Spleen (tissue), 11 donors: ENCODE data around the gene GNPTAB. TPM values are rescaled to one million over a fixed set of nuclear protein-coding genes. Genes with fewer than 3 reads are reported as not detected.

Experiments used
- DNase-seq: peaks from one replicate; pipeline ENCODE4 v3.0.0-alpha.2; 2020
- H3K27ac ChIP-seq, 8 donors: fragments of 200-600 bp; sonication (generic) in 7 of 8; 1 replicate in 4 of 8; 2 replicates in 4 of 8; pipeline versions ENCODE4 v1.5.0 to v1.8.0; 2016 to 2021; ENCODE audit warnings: inconsistent platforms in 4 of 8, mild to moderate bottlenecking in 4 of 8, moderate library complexity in 1 of 8
- H3K27me3 ChIP-seq, 7 donors: fragments of 200-600 bp; sonication (generic) in 6 of 7; replicated peaks in 1 of 7; 1 replicate in 4 of 7; 2 replicates in 3 of 7; pipeline versions ENCODE4 v1.5.0 to v1.8.0; 2016 to 2021; ENCODE audit warnings: inconsistent platforms in 3 of 7, mild to moderate bottlenecking in 1 of 7
- H3K36me3 ChIP-seq, 6 donors: fragments of 200-600 bp; sonication (generic) in 5 of 6; 1 replicate in 4 of 6; 2 replicates in 2 of 6; pipeline versions ENCODE4 v1.5.0 to v1.8.0; 2016 to 2021; ENCODE audit warnings: inconsistent platforms in 2 of 6
- H3K4me1 ChIP-seq, 6 donors: fragments of 200-600 bp; sonication (generic) in 5 of 6; 1 replicate in 3 of 6; 2 replicates in 3 of 6; pipeline versions ENCODE4 v1.5.0 to v1.8.0; 2016 to 2021; ENCODE audit warnings: inconsistent platforms in 3 of 6
- H3K4me3 ChIP-seq, 8 donors: fragments of 200-600 bp; sonication (generic) in 7 of 8; 1 replicate in 4 of 8; 2 replicates in 4 of 8; pipeline versions ENCODE4 v1.5.0 to v1.8.0; 2016 to 2021; ENCODE audit warnings: inconsistent platforms in 4 of 8, mild to moderate bottlenecking in 4 of 8, moderate library complexity in 2 of 8
- H3K9me3 ChIP-seq, 8 donors: fragments of 200-600 bp; sonication (generic) in 7 of 8; 1 replicate in 4 of 8; 2 replicates in 4 of 8; pipeline versions ENCODE4 v1.5.0 to v1.8.0; 2016 to 2021; ENCODE audit warnings: inconsistent platforms in 4 of 8
- CTCF ChIP-seq, 11 experiments: fragments of 200-600 bp in 7 of 11; fragments of 450-650 bp in 4 of 11; sonication (generic) in 4 of 11; IDR thresholded peaks in 8 of 11; conservative IDR thresholded peaks in 3 of 11; 1 replicate in 7 of 11; 2 replicates in 4 of 11; pipeline versions ENCODE4 v1.4.0 to v1.8.0; 2016 to 2021; ENCODE audit warnings: antibody characterized with exemption in 11 of 11, inconsistent platforms in 4 of 11, mild to moderate bottlenecking in 1 of 11
- POLR2A ChIP-seq, 3 donors: fragments of 450-650 bp; IDR thresholded peaks; one replicate each; pipeline ENCODE4 v1.5.1; 2017; ENCODE audit warnings: antibody characterized with exemption in 3 of 3, mild to moderate bottlenecking in 1 of 3
- POLR2AphosphoS5 ChIP-seq, 3 donors: sonication (generic); formaldehyde crosslinking; IDR thresholded peaks; one replicate each; pipeline ENCODE4 v1.5.1; 2017; ENCODE audit warnings: antibody characterized with exemption in 3 of 3
- WGBS, 5 donors: extraction: QIAGEN DNeasy Blood & Tissue Kit in 3 of 5; methylation state at CpG; one replicate each; pipeline versions ENCODE4 v1.1.5 to v1.1.7; 2013 to 2018; 5-methylcytosine and 5-hydroxymethylcytosine counted together
- intact Hi-C: fragments of 100-400 bp; cut with DNase I; formaldehyde crosslinking; loops from one replicate; pipeline ENCODE4 v1.15.0; 2023; ENCODE audit warnings: low total_unique reads
- polyA plus RNA-seq, 3 donors: library from polyadenylated mRNA; stranded (reverse); fragments of 200-250 nt; gene quantifications; one replicate each; pipeline ENCODE4 v1.2.1, GENCODE V29; 2013
- total RNA-seq, 7 donors: library from RNA; depleted of rRNA in 3 of 7; stranded (reverse); fragments of >200 nt in 3 of 7; fragmentation: NEBNext Ultra II Directional in 4 of 7; extraction: Animal tissue kit (Norgen Biotek cat#: 25700) in 4 of 7; gene quantifications; one replicate each; pipeline versions ENCODE4 v1.1.0 to v1.2.1, GENCODE V29; 2016 to 2021
- donor health status: healthy with polysubstance abuse.
- donor health status: DM: no; HTN: no; CAD: no; lungs with moderate emphysema.
- donor health status: DM: no; HTN: no; CAD: no.
- donor health status: Bipolar disorder and iron deficiency.
- donor health status: healthy.
- donor health status: DM: no; HTN: no; CAD: no.
- donor health status: DM: yes; HTN: yes; CAD: no.

Gene GNPTAB
- total and polyA plus RNA-seq, 10 donors: 9.3 to 90.8 (median 45.2) TPM

GRCh38 chr12:101779626-101780025, 51.1 kb downstream of the GNPTAB start:
- no peak for DNase-seq
- Histone ChIP-seq H3K27me3 (no peaks in the 10 kb centered on the region), H3K27ac (no peak overlapping the region), H3K9me3 (no peaks in the 10 kb centered on the region), H3K4me3 (no peak overlapping the region), H3K36me3 (peaks cover 0 to 79% (median 5%) of the 10 kb centered on the region in 6 donors), H3K4me1 (peaks cover 0 to 38% (median 7%) of the 10 kb centered on the region in 6 donors)
- intact Hi-C loops: loop anchor here (5.0 kb wide), 1 partner anchor 48 kb away; no protein-coding TSS in a partner anchor
- TF ChIP-seq CTCF (IDR thresholded peaks at IDR 0.05 in 8 of 11, conservative IDR thresholded peaks at IDR 0.05 in 3 of 11) (no peak), POLR2A (IDR thresholded peaks at IDR 0.05) (no peak), POLR2AphosphoS5 (IDR thresholded peaks at IDR 0.05) (no peak)
- WGBS, 5 donors: 94 to 98% (median 95%) methylated on average over 6 of the region's 6 CpGs

- no peak overlapping the region for H3K27ac ChIP-seq
- H3K4me1 ChIP-seq: peaks cover 0 to 38% (median 7%) of the 10 kb centered on the region in 6 donors
- 93 to 96% (median 94%) methylated on average over 3 of the region's 3 CpGs for WGBS, 5 donors
- peaks cover 0 to 75% (median 3%) of the 10 kb centered on the region in 6 donors for H3K36me3 ChIP-seq
- DNase-seq: no peak
- TF ChIP-seq POLR2A (IDR thresholded peaks at IDR 0.05): no peak
- TF ChIP-seq POLR2AphosphoS5 (IDR thresholded peaks at IDR 0.05): no peak
- TF ChIP-seq CTCF (IDR thresholded peaks at IDR 0.05 in 8 of 11, conservative IDR thresholded peaks at IDR 0.05 in 3 of 11): no peak
- H3K27me3 ChIP-seq: no peaks in the 10 kb centered on the region
- H3K9me3 ChIP-seq: no peaks in the 10 kb centered on the region
- intact Hi-C loops: loop anchor here (5.0 kb wide), 1 partner anchor 48 kb away; no protein-coding TSS in a partner anchor
- no peak overlapping the region for H3K4me3 ChIP-seq
Observed at GRCh38 chr12:101779200-101779599, 51.6 kb downstream of the GNPTAB start.

GRCh38 chr12:101777978-101778377, 52.8 kb downstream of the GNPTAB start:
- 68 to 83% (median 73%) methylated on average over 4 of the region's 4 CpGs for WGBS, 5 donors
- intact Hi-C loops: loop anchor here (5.0 kb wide), 1 partner anchor 49 kb away; no protein-coding TSS in a partner anchor
- no peaks in the 10 kb centered on the region for H3K9me3 ChIP-seq
- H3K4me1 ChIP-seq: peaks cover 0 to 49% (median 11%) of the 10 kb centered on the region in 6 donors
- DNase-seq: no peak
- H3K4me3 ChIP-seq: no peak overlapping the region
- peaks cover 0 to 63% (median 2%) of the 10 kb centered on the region in 6 donors for H3K36me3 ChIP-seq
- no peaks in the 10 kb centered on the region for H3K27me3 ChIP-seq
- TF ChIP-seq POLR2A (IDR thresholded peaks at IDR 0.05) (no peak), CTCF (IDR thresholded peaks at IDR 0.05 in 8 of 11, conservative IDR thresholded peaks at IDR 0.05 in 3 of 11) (no peak), POLR2AphosphoS5 (IDR thresholded peaks at IDR 0.05) (no peak)
- H3K27ac ChIP-seq: peak overlapping the region in 4 of 8 donors; percentile 41 to 69 (median 60)

- Histone ChIP-seq H3K27ac (peak overlapping the region in 5 of 8 donors; percentile 38 to 69 (median 58)), H3K9me3 (no peaks in the 10 kb centered on the region), H3K4me3 (no peak overlapping the region), H3K4me1 (peaks cover 0 to 54% (median 14%) of the 10 kb centered on the region in 6 donors), H3K27me3 (no peaks in the 10 kb centered on the region), H3K36me3 (peaks cover 0 to 58% (median 3%) of the 10 kb centered on the region in 6 donors)
- DNase-seq: no peak
- intact Hi-C loops: loop anchor here (5.0 kb wide), 1 partner anchor 50 kb away; no protein-coding TSS in a partner anchor
- 27 to 44% (median 30%) methylated on average over 3 of the region's 3 CpGs for WGBS, 5 donors
- no peak for TF ChIP-seq POLR2A (IDR thresholded peaks at IDR 0.05)
- no peak for TF ChIP-seq CTCF (IDR thresholded peaks at IDR 0.05 in 8 of 11, conservative IDR thresholded peaks at IDR 0.05 in 3 of 11)
- TF ChIP-seq POLR2AphosphoS5 (IDR thresholded peaks at IDR 0.05): no peak
Observed at GRCh38 chr12:101777485-101777884, 53.3 kb downstream of the GNPTAB start.
